ENCODE results near the gene SSU72. TPM values are rescaled to one million over a fixed set of nuclear protein-coding genes. Genes with fewer than 3 reads are reported as not detected.
A peak's percentile ranks its signal among the peaks of the same experiment; 100 is the strongest.

SSU72 gene
- polyA plus RNA-seq, 1 experiment = 113 TPM

DNA sequence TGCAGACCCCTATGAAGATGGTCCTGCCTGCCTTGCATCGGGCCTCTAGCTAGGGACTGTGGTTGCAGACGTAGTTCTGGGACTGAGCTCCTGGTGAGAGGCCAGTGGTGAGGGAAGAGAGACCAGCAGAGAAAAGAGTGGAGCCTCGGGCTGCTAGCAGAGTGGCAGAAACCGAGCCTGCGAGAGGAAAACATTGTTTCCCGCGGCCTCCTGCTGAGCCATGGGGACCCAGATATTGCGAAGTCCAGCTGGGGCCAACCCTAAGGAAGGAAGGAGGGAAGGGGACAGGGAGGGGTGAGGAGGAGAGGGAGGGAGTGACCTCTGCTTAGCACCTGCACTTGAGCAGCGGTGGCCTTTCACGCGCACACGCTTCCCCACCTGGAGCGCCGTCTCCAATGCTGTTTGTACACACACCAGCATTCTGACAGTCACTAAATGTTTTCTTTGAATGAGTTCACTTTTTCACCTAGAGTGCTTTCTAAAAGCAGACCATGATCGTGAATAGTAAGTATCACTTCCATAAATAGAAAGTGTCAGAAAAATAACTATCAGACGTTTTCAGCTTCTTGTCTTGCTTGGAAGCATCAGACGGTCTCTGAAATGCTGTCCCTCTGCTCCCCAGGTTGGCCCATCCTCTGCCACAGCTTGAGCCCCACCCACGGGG is 27.8 kb upstream of the SSU72 start:
- no peak overlapping the region for H3K4me3 ChIP-seq (ENCODE audit: low read depth, low read length)
- no peak for DNase-seq (ENCODE audit: low read depth, low spot score)
- CTCF ChIA-PET = no interaction called here
- TF ChIP-seq, protein P1, sequence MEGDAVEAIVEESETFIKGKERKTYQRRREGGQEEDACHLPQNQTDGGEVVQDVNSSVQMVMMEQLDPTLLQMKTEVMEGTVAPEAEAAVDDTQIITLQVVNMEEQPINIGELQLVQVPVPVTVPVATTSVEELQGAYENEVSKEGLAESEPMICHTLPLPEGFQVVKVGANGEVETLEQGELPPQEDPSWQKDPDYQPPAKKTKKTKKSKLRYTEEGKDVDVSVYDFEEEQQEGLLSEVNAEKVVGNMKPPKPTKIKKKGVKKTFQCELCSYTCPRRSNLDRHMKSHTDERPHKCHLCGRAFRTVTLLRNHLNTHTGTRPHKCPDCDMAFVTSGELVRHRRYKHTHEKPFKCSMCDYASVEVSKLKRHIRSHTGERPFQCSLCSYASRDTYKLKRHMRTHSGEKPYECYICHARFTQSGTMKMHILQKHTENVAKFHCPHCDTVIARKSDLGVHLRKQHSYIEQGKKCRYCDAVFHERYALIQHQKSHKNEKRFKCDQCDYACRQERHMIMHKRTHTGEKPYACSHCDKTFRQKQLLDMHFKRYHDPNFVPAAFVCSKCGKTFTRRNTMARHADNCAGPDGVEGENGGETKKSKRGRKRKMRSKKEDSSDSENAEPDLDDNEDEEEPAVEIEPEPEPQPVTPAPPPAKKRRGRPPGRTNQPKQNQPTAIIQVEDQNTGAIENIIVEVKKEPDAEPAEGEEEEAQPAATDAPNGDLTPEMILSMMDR (IDR thresholded peaks at IDR 0.05; ENCODE audit: low read depth, low read length) = no peak
- peaks cover 6% of the 10 kb centered on the region for H3K27me3 ChIP-seq (ENCODE audit: control insufficient read depth, insufficient read depth, low read length)
- POLR2A ChIA-PET = interaction anchor here (1.4 kb wide), 1 partner anchor 13 kb away, joined by 5 read pairs; the partner anchor contains the start of gene MIB2
- no peak overlapping the region for H3K27ac ChIP-seq (ENCODE audit: low read depth, low read length)
- H3K9me3 ChIP-seq (ENCODE audit: control insufficient read depth, insufficient read depth, low read length) = no peaks in the 10 kb centered on the region; the same call in 1 of the 2 replicates

DNA sequence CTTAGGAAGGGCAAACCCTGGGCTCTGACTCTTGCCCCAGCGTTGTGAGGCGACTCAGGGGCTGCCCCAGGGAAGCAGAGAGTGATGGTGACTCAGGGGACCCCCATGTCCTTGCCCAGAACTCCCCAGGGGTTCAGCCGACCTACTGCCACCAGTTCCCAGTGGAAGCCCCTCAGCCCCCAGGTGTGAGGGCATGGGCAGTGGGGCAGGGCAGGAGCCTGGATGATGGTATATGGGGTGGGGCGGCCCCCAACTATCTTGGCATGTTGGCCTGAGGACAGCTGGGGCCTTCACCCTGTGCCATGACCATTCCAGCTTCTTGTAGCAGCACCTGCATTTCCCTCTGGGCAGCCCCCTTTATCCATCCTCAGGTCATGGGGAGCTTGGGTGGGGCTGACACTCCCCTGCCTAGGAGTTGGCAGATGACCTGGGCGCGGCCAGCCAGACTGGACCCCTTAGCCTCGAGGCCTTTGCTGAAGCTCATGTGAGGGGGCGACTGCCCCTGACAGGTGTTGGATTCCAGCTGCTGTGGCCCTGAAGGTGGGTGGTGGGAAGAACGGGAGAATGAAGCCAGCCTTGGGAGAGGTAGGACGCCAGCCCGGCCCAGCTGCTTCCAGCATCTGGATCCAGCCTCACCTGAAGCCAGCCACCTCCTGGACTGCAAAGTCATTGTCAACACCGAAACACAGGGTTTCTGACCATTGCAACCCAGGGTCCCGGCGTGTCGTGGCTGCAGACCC is 27.1 kb upstream of the SSU72 start:
- no peak for DNase-seq (ENCODE audit: low read depth, low spot score)
- CTCF ChIA-PET = no interaction called here
- H3K4me3 ChIP-seq (ENCODE audit: low read depth, low read length) = no peak overlapping the region
- POLR2A ChIA-PET = interaction anchor here (0.5 to 1.4 kb wide), 2 partner anchors 14 to 387 kb away, joined by 3 to 5 read pairs; partner anchors contain the start of gene MIB2
- H3K9me3 ChIP-seq (ENCODE audit: control insufficient read depth, insufficient read depth, low read length) = no peaks in the 10 kb centered on the region; the same call in 1 of the 2 replicates
- TF ChIP-seq, protein P1 (IDR thresholded peaks at IDR 0.05; ENCODE audit: low read depth, low read length) = no peak
- no peak overlapping the region for H3K27ac ChIP-seq (ENCODE audit: low read depth, low read length)
- H3K27me3 ChIP-seq (ENCODE audit: control insufficient read depth, insufficient read depth, low read length) = peaks cover 12% of the 10 kb centered on the region

DNA sequence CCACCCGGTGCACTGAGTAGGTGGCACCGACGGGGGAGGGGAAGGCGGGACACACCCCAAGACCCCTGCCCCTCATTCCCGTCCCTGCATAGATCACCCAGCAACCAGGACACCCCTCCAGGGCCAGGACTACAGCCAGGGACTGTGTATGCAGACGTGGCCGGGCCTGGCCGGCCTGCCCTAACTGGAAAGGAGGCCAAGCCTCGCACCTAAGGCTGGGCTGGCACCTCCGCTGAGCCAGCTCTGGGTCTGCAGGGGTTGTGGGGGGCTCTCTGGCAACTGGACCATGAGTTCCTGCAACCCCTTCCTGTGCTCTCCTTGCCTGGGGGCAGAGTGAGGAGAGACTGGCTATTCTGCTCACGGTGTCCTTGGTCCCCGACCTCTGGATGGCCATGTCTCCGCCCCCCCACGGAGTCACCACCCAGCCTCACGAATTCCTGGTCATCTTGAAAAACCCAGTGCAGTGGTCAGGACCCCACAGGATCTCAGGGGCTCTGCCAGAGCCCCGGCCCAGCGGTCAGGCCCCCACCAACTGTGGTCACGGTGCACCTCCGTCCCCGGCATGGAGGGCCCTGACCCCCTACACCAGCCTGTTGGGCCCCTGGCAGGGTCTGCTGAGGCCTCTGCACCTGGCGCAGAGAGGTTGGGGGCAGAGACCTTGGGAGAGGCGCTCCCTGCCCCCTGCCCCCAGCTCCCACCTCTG is 26.3 kb upstream of the SSU72 start:
- peaks cover 19% of the 10 kb centered on the region for H3K27me3 ChIP-seq (ENCODE audit: control insufficient read depth, insufficient read depth, low read length)
- DNase-seq (ENCODE audit: low read depth, low spot score) = no peak
- TF ChIP-seq, protein P1 (IDR thresholded peaks at IDR 0.05; ENCODE audit: low read depth, low read length) = no peak
- peak overlapping the region; percentile 55; the same call in 1 of the 2 replicates for H3K4me3 ChIP-seq (ENCODE audit: low read depth, low read length)
- ChIA-PET CTCF (no interaction called here), POLR2A (interaction anchor here (0.5 to 1.4 kb wide), 2 partner anchors 14 to 386 kb away, joined by 3 to 5 read pairs; partner anchors contain the start of gene MIB2)
- H3K9me3 ChIP-seq (ENCODE audit: control insufficient read depth, insufficient read depth, low read length) = no peaks in the 10 kb centered on the region; the same call in 1 of the 2 replicates
- no peak overlapping the region for H3K27ac ChIP-seq (ENCODE audit: low read depth, low read length)

DNA sequence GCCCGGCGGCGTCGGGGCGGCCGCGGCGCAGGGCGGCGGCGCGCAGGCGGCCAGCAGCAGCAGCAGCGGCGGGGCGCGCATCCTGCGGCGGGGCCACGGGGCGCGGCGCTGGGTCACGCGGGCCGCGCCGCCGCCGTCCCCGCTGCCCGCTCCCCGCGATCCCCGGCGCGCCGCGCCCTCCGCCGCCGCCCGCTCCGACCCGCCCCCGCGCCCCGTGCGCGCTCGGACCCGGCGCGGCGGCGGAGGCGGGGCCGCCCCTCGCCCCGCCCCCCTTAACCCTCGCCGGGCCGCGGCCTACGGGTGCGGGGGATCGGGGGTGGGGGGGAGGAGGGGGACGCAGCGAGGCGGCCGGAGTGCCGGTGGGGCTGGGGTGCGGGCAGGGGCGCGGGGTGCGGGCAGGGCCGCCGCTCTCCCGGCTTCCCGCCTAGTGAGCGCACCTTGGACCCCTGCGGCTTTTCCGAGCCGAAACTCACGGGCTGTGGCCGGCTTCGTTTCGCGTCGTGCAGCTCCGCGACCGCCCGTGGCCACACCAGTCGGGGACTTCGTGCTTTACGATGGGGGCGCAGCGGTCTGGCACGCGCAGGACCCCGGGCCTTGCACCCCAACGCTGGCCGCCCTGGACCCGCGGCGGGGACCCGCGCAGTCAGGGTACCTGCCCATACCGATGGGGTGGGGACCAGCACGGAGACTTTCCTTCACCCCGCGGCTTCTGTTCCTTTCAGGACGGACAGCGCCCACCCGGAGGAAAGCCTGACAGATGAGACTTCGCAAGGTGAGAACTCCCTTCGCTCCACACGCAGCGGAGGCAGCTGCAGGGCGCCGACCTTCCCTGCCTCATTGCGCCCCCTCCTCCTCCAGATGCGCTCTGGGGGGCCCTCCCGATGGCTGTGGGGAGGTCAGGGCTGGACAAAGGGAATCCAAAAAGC is 25.5 kb upstream of the SSU72 start, which contains the start of gene FNDC10:
Gene FNDC10 (minus strand): TSS at position 201 of the 926 bp plus-strand sequence. CDS start 120 bp downstream, at position 81.
- ChIA-PET POLR2A (no interaction called here), CTCF (no interaction called here)
- H3K27ac ChIP-seq (ENCODE audit: low read depth, low read length) = no peak within 1 kb of the TSS
- no peaks in the 10 kb centered on the region; the same call in 1 of the 2 replicates for H3K9me3 ChIP-seq (ENCODE audit: control insufficient read depth, insufficient read depth, low read length)
- peak within 1 kb of the TSS; percentile 55 for H3K4me3 ChIP-seq (ENCODE audit: low read depth, low read length)
- no peak for DNase-seq (ENCODE audit: low read depth, low spot score)
- TF ChIP-seq, protein P1 (IDR thresholded peaks at IDR 0.05; ENCODE audit: low read depth, low read length) = no peak
- H3K27me3 ChIP-seq (ENCODE audit: control insufficient read depth, insufficient read depth, low read length) = peaks cover 24% of the 10 kb centered on the region

All from AG04450 (cell line).